Measurements from ENCODE around the gene VGF.

Gene VGF

GRCh38 chr7:101125989-101126650 is 39.2 kb downstream of the VGF start:
- DNase-seq (ENCODE audit: low read depth in 1 of 2, low spot score in 1 of 2), result peak in 1 of 2 experiments; percentile 42
- Histone ChIP-seq H3K27me3 (ENCODE audit: insufficient read depth, poor library complexity, severe bottlenecking) (peaks cover 6% of the 10 kb centered on the region), H3K4me3 (replicated peaks; ENCODE audit: insufficient read depth, low read length) (no peak overlapping the region), H3K27ac (replicated peaks) (no peak overlapping the region)
- TF ChIP-seq CTCF (IDR thresholded peaks at IDR 0.05; ENCODE audit: insufficient read depth, low read length) (no peak), GABPA (IDR thresholded peaks at IDR 0.05; ENCODE audit: low read depth) (no peak), SPI1 (IDR thresholded peaks at IDR 0.05; ENCODE audit: borderline replicate concordance, low read depth) (no peak), POLR2AphosphoS5 (IDR thresholded peaks at IDR 0.05; ENCODE audit: low read depth) (no peak), REST (IDR thresholded peaks at IDR 0.05; ENCODE audit: insufficient replicate concordance, low read depth) (no peak)

- DNase-seq (ENCODE audit: low read depth in 1 of 2, low spot score in 1 of 2), result peak; percentile 47 to 48
- H3K4me3 ChIP-seq (replicated peaks; ENCODE audit: insufficient read depth, low read length), result no peak overlapping the region
- peaks cover 6% of the 10 kb centered on the region for H3K27me3 ChIP-seq (ENCODE audit: insufficient read depth, poor library complexity, severe bottlenecking)
- no peak for TF ChIP-seq REST (IDR thresholded peaks at IDR 0.05; ENCODE audit: insufficient replicate concordance, low read depth)
- TF ChIP-seq POLR2AphosphoS5 (IDR thresholded peaks at IDR 0.05; ENCODE audit: low read depth), result no peak; the same call in 1 of the 2 replicates
- TF ChIP-seq SPI1 (IDR thresholded peaks at IDR 0.05; ENCODE audit: borderline replicate concordance, low read depth), result no peak; the same call in 1 of the 2 replicates
- no peak for TF ChIP-seq GABPA (IDR thresholded peaks at IDR 0.05; ENCODE audit: low read depth)
- TF ChIP-seq CTCF (IDR thresholded peaks at IDR 0.05; ENCODE audit: insufficient read depth, low read length), result no peak
- peak overlapping the region; percentile 34 for H3K27ac ChIP-seq (replicated peaks)
Measured at GRCh38 chr7:101124376-101125056, 40.9 kb downstream of the VGF start.

GRCh38 chr7:101123703-101124068 is 41.7 kb downstream of the VGF start:
- Histone ChIP-seq H3K27me3 (ENCODE audit: insufficient read depth, poor library complexity, severe bottlenecking) (peaks cover 6% of the 10 kb centered on the region), H3K27ac (replicated peaks) (no peak overlapping the region), H3K4me3 (replicated peaks; ENCODE audit: insufficient read depth, low read length) (no peak overlapping the region)
- no peak for TF ChIP-seq CTCF (IDR thresholded peaks at IDR 0.05; ENCODE audit: insufficient read depth, low read length)
- no peak for TF ChIP-seq GABPA (IDR thresholded peaks at IDR 0.05; ENCODE audit: low read depth)
- no peak for TF ChIP-seq REST (IDR thresholded peaks at IDR 0.05; ENCODE audit: insufficient replicate concordance, low read depth)
- no peak for TF ChIP-seq POLR2AphosphoS5 (IDR thresholded peaks at IDR 0.05; ENCODE audit: low read depth)
- TF ChIP-seq SPI1 (IDR thresholded peaks at IDR 0.05; ENCODE audit: borderline replicate concordance, low read depth), result no peak
- no peak for DNase-seq (ENCODE audit: low read depth in 1 of 2, low spot score in 1 of 2)
